ENCODE measurements around the gene P2RX4.
"Not testable (repeated sequence)": the region's sequence is repeated elsewhere in the genome, so short reads cannot be mapped to it uniquely, and the experiment has no call there.

P2RX4 gene

GRCh38 chr12:121188227-121188626, 21.7 kb upstream of the P2RX4 start:
- no peak for DNase-seq (ENCODE audit: low spot score)

- no peak for DNase-seq (ENCODE audit: low spot score)
These were observed 20.8 kb upstream of the P2RX4 start for GRCh38 chr12:121189131-121189530.

- no peak for DNase-seq (ENCODE audit: low spot score)
These were observed 20.2 kb upstream of the P2RX4 start for GRCh38 chr12:121189619-121190155.

- no peak for DNase-seq (ENCODE audit: low spot score)
These were observed 19.4 kb upstream of the P2RX4 start for GRCh38 chr12:121190523-121191031.

GRCh38 chr12:121191151-121191550, 18.8 kb upstream of the P2RX4 start:
- DNase-seq (ENCODE audit: low spot score) = no peak

- no peak for DNase-seq (ENCODE audit: low spot score)
These were observed 13.0 kb upstream of the P2RX4 start for GRCh38 chr12:121196902-121197301.

DNA sequence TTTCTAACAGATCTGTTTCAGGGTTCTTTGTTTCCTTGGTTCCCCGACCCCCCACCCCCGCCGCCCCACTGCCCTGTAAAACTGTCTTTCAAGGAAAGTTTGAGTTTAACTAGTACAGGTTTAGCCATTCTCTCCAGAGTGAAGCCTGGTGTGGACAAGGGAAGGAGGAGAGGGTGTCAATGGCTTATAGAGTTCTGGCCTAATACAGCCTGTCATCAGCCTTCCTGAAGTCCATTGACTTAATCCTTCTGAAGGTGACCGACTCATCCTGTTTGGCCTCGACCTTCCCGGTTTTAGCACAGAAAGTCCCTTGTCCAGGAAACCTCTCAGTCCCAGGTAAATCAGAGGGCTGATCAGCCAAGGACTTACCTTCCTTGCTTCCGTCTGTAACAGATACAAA, 11.0 kb upstream of the P2RX4 start:
- DNase-seq (ENCODE audit: low spot score) = no peak

DNA sequence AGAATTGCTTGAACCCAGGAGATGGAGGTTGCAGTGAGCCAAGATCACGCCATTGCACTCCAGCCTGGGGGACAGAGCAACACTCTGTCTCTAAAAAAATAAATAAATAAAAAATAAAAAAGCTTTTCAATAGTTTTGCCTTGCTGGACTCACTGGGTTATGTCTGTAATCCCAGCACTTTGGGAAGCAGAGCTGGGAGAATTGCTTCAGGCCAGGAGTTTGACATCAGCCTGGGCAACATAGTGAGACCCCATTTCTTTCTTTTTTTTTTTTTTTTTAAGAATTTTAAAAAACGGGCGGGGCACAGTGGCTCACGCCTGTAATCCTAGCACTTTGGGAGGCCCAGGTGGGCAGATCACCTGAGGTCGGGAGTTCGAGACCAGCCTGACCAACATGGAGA, 8.8 kb upstream of the P2RX4 start:
- DNase-seq (ENCODE audit: low spot score) = not testable (repeated sequence)

- DNase-seq (ENCODE audit: low spot score) = no peak
These were observed 7.2 kb upstream of the P2RX4 start for GRCh38 chr12:121202407-121203355.

- DNase-seq (ENCODE audit: low spot score) = no peak
These were observed 6.4 kb upstream of the P2RX4 start for GRCh38 chr12:121203482-121203881.

DNA sequence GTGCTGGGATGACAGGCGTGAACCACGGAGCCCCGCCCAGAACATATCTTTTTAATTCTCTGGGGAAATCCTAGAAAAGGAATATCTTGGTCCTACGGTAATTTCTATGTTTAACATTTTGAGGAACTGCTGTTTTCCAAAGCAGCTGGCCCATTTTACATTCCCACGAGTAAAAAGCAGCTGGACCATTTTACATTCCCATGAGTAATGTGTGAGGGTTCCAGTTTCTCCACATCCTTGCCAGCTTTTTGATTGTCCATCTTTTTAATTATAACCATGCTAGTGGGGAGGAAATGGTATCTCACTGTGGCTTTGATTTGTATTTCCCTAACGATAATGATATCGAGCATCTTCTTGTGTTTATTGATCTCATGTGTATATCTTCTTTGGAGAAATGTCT, 4.4 kb upstream of the P2RX4 start:
- DNase-seq (ENCODE audit: low spot score) = no peak

- not testable (repeated sequence) for DNase-seq (ENCODE audit: low spot score)
These were observed 1.4 kb upstream of the P2RX4 start for GRCh38 chr12:121208571-121208970.

GRCh38 chr12:121209221-121209620, 708 bp upstream of the P2RX4 start:
- no peak for DNase-seq (ENCODE audit: low spot score)

DNA sequence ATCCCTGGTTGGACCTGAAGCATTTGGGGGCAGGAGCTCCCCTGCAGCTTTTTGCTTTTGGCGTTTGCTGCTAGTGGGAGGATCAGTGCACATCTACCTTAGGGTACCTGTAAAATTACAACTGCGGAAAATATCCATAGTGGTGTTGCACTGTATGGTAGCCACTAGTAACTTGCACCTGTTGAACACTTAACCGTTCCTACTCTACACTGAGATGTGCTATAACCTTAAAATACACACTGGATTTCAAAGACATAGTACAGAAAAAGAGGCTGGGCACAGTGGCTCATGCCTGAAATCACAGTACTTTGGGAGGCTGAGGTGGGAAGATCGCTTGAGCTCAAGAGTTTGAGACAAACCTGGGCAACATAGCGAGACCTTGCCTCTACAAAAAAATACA, 2.9 kb downstream of the P2RX4 start:
- no peak for DNase-seq (ENCODE audit: low spot score)

- DNase-seq (ENCODE audit: low spot score) = no peak
These were observed 4.3 kb downstream of the P2RX4 start for GRCh38 chr12:121214166-121214777.

- DNase-seq (ENCODE audit: low spot score) = no peak
These were observed 5.2 kb downstream of the P2RX4 start for GRCh38 chr12:121214855-121215745.

GRCh38 chr12:121216102-121216501, 6.2 kb downstream of the P2RX4 start:
- DNase-seq (ENCODE audit: low spot score) = no peak

GRCh38 chr12:121217063-121217462, 7.1 kb downstream of the P2RX4 start:
- no peak for DNase-seq (ENCODE audit: low spot score)

DNA sequence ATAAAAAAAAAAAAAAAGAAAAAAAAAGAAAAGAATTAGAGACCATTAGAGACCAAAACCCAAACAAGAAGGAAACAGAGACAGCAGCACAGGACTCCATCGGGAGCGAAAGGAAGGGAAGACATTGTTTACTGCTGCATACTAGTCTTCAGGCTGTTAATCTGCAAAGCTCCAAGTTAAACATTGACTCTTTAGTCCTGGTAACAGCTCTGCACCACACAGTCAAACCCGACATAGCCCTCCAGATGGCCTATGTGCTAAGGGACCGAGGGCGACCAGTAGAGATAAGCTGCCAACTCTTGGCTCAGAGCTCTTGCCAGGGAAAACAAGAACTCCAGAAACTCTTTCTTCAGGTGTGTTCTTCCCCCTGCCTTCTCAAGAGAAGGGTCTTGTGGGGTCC, 7.8 kb downstream of the P2RX4 start:
- no peak for DNase-seq (ENCODE audit: low spot score)

- DNase-seq (ENCODE audit: low spot score) = peak; percentile 72
These were observed 8.8 kb downstream of the P2RX4 start for GRCh38 chr12:121218588-121219352.

Data from SK-N-DZ (cell line).